Measurements from ENCODE around the gene C1orf167. TPM values are rescaled to one million over a fixed set of nuclear protein-coding genes. Genes with fewer than 3 reads are reported as not detected.
A peak's percentile ranks its signal among the peaks of the same experiment; 100 is the strongest.

The C1orf167 gene
- total RNA-seq, 1 experiment from 2014 or later = 0.39 TPM

DNA sequence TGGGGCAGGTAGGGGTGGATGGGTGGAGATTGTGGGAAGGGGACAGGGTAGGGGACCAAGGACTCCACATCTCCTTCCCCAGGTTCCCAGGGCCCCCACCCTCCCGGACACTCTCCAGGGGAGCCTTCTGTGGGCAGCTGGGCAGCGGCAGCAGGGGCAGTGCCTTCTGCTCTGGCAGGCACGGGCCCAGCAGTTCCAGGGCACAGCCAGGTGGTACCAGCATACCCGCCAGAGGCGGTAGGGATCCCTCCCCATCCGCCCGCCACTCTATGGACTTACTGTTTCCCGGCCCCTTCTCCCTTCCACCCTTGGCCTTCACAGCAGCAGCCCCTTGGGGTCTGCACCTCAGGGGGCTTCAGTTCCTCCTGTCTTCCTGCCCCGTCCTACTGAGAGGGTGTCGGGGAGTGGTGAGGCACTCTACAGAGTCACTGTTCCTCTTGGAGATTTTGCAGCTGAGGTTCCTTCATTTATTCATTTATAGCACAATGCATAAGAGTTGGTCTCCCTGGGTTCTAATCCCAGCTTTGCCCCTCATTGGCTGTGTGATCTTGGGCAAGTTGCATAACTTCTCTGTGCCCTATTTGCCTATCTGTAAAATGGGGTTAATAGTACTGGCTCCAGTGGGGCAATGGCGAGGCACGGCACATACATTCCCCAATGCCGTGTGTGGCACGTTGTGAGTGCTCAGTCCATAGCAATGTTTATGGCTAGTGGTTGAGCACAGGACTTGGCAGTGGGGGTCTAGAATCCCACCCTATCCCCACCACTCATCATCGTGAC, 17.0 kb downstream of the C1orf167 start:
- peak overlapping the region in 1 of 3 experiments; percentile 85; a peak in 2 of 7 replicates for H3K27ac Mint-ChIP-seq

More for the DNA sequence above, 17.0 kb downstream of the C1orf167 start:
- H3K14ac ChIP-seq (ENCODE audit: insufficient read depth, low read length) = no peak overlapping the region
- Mint-ChIP-seq H3K9me3 (no peaks in the 10 kb centered on the region), H3K36me3 (ENCODE audit: insufficient read depth in 1 of 3, low read depth in 3 of 3) (no peaks in the 10 kb centered on the region), H3K27me3 (ENCODE audit: low read depth) (peaks cover 3% of the 10 kb centered on the region; the same call in 1 of the 2 replicates), H3K4me1 (peaks cover 0 to 2% of the 10 kb centered on the region in 2 experiments; a peak in 1 of 4 replicates), H3K4me3 (no peak overlapping the region; a peak in 1 of 5 replicates)
- no peaks in the 10 kb centered on the region for H3K23me2 ChIP-seq (ENCODE audit: insufficient read length, low read depth, low read length, poor library complexity, severe bottlenecking)
- H3K4ac ChIP-seq (ENCODE audit: low read depth, low read length) = no peak overlapping the region
- no peak overlapping the region for H3K56ac ChIP-seq (ENCODE audit: insufficient read length, low read depth, low read length)
- H2BK5ac ChIP-seq (ENCODE audit: insufficient read length, low read length) = no peak overlapping the region
- no peaks in the 10 kb centered on the region for H4K20me1 ChIP-seq (ENCODE audit: control insufficient read depth, insufficient read depth, insufficient read length)
- DNase-seq = no peak
- no peak overlapping the region for H2AK5ac ChIP-seq (ENCODE audit: insufficient read length, low read length)
- no peak overlapping the region for H4K8ac ChIP-seq (replicated peaks; ENCODE audit: insufficient read length, low read depth, low read length)
- H3K4me1 ChIP-seq (ENCODE audit: insufficient read depth, low read length) = no peaks in the 10 kb centered on the region
- H3K4me2 ChIP-seq (ENCODE audit: insufficient read depth, insufficient read length, low read length) = no peak overlapping the region
- no peak overlapping the region for H2BK120ac ChIP-seq (ENCODE audit: low read depth, low read length, poor library complexity, severe bottlenecking)
- H3T11ph ChIP-seq (ENCODE audit: low read length) = no peak overlapping the region
- no peak overlapping the region for H4K91ac ChIP-seq (ENCODE audit: insufficient read length, low read depth, low read length)
- H3K18ac ChIP-seq (ENCODE audit: insufficient read length, low read depth, low read length) = no peak overlapping the region
- no peak overlapping the region for H3K23ac ChIP-seq (ENCODE audit: insufficient read length, low read depth, low read length)
- no peak overlapping the region for H2BK12ac ChIP-seq (ENCODE audit: insufficient read length, low read depth, low read length)
- H3K27ac ChIP-seq (ENCODE audit: insufficient read length, low read depth, low read length) = no peak overlapping the region
- H2BK20ac ChIP-seq (ENCODE audit: low read depth, low read length, poor library complexity, severe bottlenecking) = no peak overlapping the region
- H4K5ac ChIP-seq (ENCODE audit: insufficient read length, low read depth, low read length) = no peak overlapping the region
- no peaks in the 10 kb centered on the region for H3K27me3 ChIP-seq (ENCODE audit: insufficient read depth, low read length)
- H3K9me3 ChIP-seq (ENCODE audit: control insufficient read depth, low read depth, low read length) = no peaks in the 10 kb centered on the region
- H3K79me1 ChIP-seq (ENCODE audit: insufficient read depth, low read depth, low read length, poor library complexity, severe bottlenecking) = no peaks in the 10 kb centered on the region
- H2AFZ ChIP-seq (ENCODE audit: low read length) = no peak overlapping the region
- H3K9ac ChIP-seq (ENCODE audit: extremely low read depth, insufficient read length, low read length) = no peak overlapping the region
- no peak overlapping the region for H2BK15ac ChIP-seq (ENCODE audit: low read depth, low read length)
- no peaks in the 10 kb centered on the region for H3K79me2 ChIP-seq (ENCODE audit: insufficient read depth, low read length)
- TF ChIP-seq, protein P1, sequence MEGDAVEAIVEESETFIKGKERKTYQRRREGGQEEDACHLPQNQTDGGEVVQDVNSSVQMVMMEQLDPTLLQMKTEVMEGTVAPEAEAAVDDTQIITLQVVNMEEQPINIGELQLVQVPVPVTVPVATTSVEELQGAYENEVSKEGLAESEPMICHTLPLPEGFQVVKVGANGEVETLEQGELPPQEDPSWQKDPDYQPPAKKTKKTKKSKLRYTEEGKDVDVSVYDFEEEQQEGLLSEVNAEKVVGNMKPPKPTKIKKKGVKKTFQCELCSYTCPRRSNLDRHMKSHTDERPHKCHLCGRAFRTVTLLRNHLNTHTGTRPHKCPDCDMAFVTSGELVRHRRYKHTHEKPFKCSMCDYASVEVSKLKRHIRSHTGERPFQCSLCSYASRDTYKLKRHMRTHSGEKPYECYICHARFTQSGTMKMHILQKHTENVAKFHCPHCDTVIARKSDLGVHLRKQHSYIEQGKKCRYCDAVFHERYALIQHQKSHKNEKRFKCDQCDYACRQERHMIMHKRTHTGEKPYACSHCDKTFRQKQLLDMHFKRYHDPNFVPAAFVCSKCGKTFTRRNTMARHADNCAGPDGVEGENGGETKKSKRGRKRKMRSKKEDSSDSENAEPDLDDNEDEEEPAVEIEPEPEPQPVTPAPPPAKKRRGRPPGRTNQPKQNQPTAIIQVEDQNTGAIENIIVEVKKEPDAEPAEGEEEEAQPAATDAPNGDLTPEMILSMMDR (conservative IDR thresholded peaks at IDR 0.05) = no peak
- WGBS (ENCODE audit: extremely low coverage, insufficient read length, low lambda C conversion rate) = no CpG with 5 or more reads among the region's 15 CpGs
